Caco-2 (cell line): ENCODE measurements around the gene ATP10B. TPM values are rescaled to one million over a fixed set of nuclear protein-coding genes. Genes with fewer than 3 reads are reported as not detected.
A peak's percentile ranks its signal among the peaks of the same experiment; 100 is the strongest.

ENCODE experiments used
- BruUV-seq: library from RNA; stranded (reverse); fragments of 400-500 nt; replicated peaks from 2 replicates; lab custom pipeline; 2021; lab: Mats Ljungman, UMichigan
- CTCF ChIA-PET: fragments of 300-600 bp; sonication (Branson Sonifier 250); formaldehyde crosslinking; loops from one replicate; lab custom pipeline; 2022; ENCODE audit warnings: antibody characterized with exemption; lab: Charles Lee
- POLR2A ChIA-PET: fragments of 300-600 bp; sonication (Branson Sonifier 250); formaldehyde crosslinking; loops from one replicate; lab custom pipeline; 2022; ENCODE audit warnings: antibody characterized with exemption; lab: Charles Lee
- DNase-seq, 2 experiments: peaks; one replicate each; pipeline versions ENCODE4 v3.0.0 to v3.0.0-alpha.2; 2020 to 2022
- H3K27me3 ChIP-seq: replicated peaks from 2 replicates; pipeline ENCODE4 v1.6.0; 2011; ENCODE audit warnings: low read length; ENCODE audit not compliant: control insufficient read depth, insufficient read depth
- H3K36me3 ChIP-seq: 2 replicates; pipeline ENCODE4 v1.5.1; 2011; ENCODE audit warnings: low read length; ENCODE audit not compliant: control insufficient read depth, insufficient read depth
- H3K4me1 ChIP-seq: fragments of 250-450 bp; sonication (Bioruptor Pico); 2 replicates; pipeline ENCODE4 v1.5.1; 2020; ENCODE audit warnings: mild to moderate bottlenecking
- H3K4me3 ChIP-seq: 2 replicates; pipeline ENCODE4 v1.5.1; 2011; ENCODE audit warnings: low read depth, mild to moderate bottlenecking, control low read depth, low read length
- H3K9me3 ChIP-seq: fragments of 250-450 bp; sonication (Bioruptor Pico); 2 replicates; pipeline ENCODE4 v1.5.1; 2020; ENCODE audit warnings: mild to moderate bottlenecking, moderate library complexity
- H3K27ac Mint-ChIP-seq: one replicate; pipeline ENCODE4 v1.8.0; 2022; ENCODE audit warnings: mixed read lengths; ENCODE audit not compliant: unreplicated experiment
- H3K27me3 Mint-ChIP-seq: one replicate; pipeline ENCODE4 v1.8.0; 2022; ENCODE audit warnings: mixed read lengths; ENCODE audit not compliant: insufficient read depth, unreplicated experiment
- H3K36me3 Mint-ChIP-seq: one replicate; pipeline ENCODE4 v1.8.0; 2022; ENCODE audit warnings: mild to moderate bottlenecking, mixed read lengths; ENCODE audit not compliant: insufficient read depth, unreplicated experiment
- H3K4me1 Mint-ChIP-seq: one replicate; pipeline ENCODE4 v1.8.0; 2022; ENCODE audit warnings: low read depth, mixed read lengths; ENCODE audit not compliant: unreplicated experiment
- H3K4me3 Mint-ChIP-seq: one replicate; pipeline ENCODE4 v1.8.0; 2022; ENCODE audit warnings: mild to moderate bottlenecking, moderate library complexity, mixed read lengths; ENCODE audit not compliant: unreplicated experiment
- H3K9me3 Mint-ChIP-seq: one replicate; pipeline ENCODE4 v1.8.0; 2022; ENCODE audit warnings: mixed read lengths; ENCODE audit not compliant: unreplicated experiment
- intact Hi-C: fragments of 100-400 bp; cut with micrococcal nuclease; formaldehyde crosslinking; loops from one replicate; pipeline ENCODE4 v1.10.0; 2022; ENCODE audit not compliant: unreplicated experiment
- total RNA-seq: library from RNA; stranded (reverse); gene quantifications from 2 replicates; pipeline ENCODE4 v1.2.3, GENCODE V29; 2022
- TF ChIP-seq, protein P1 (sequence below), 2 experiments: fragments of 200-600 bp in 1 of 2; IDR thresholded peaks; 1 replicate in 1 of 2; 2 replicates in 1 of 2; pipeline versions ENCODE4 v1.5.1 to v1.8.0; 2011 to 2022; ENCODE audit warnings: antibody characterized with exemption in 1 of 2, control low read depth in 1 of 2, inconsistent platforms in 1 of 2, low read depth in 1 of 2, low read length in 1 of 2, mild to moderate bottlenecking in 1 of 2, moderate library complexity in 1 of 2; ENCODE audit not compliant: insufficient read depth in 1 of 2, severe bottlenecking in 1 of 2, unreplicated experiment in 1 of 2

The ATP10B gene
- total RNA-seq, 1 experiment from 2014 or later, result 0.43 TPM

DNA sequence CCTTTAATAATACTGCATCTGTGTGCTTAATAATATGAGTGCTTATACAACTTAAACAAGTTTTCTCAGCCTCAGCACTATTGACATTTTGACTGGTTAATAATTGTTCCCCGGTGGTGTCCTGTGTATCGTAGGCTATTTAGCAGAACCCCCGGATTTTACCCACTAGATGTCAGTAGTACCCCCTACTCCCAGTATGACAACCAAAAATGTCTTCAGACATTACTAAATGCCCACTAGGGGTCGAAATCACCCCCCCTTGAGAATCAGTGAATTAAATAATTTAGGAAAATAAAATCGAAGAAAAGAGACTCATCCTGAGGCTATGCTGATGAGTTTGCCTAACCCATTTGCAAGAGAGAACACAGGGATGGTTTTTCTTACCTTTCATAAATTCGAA is 166.3 kb downstream of the ATP10B start:
- Mint-ChIP-seq H3K4me1 (peaks cover 8% of the 10 kb centered on the region), H3K4me3 (no peak overlapping the region), H3K27me3 (no peaks in the 10 kb centered on the region), H3K36me3 (no peaks in the 10 kb centered on the region), H3K27ac (no peak overlapping the region), H3K9me3 (no peaks in the 10 kb centered on the region)
- no TSS peak for BruUV-seq
- intact Hi-C loops, result loop anchor here (1.0 to 10.0 kb wide), 5 partner anchors 102 to 539 kb away; no protein-coding TSS in a partner anchor
- Histone ChIP-seq H3K4me3 (no peak overlapping the region), H3K4me1 (no peaks in the 10 kb centered on the region), H3K9me3 (no peaks in the 10 kb centered on the region), H3K36me3 (no peaks in the 10 kb centered on the region), H3K27me3 (no peaks in the 10 kb centered on the region)
- DNase-seq, result peak in 1 of 2 experiments; percentile 66
- TF ChIP-seq, protein P1, sequence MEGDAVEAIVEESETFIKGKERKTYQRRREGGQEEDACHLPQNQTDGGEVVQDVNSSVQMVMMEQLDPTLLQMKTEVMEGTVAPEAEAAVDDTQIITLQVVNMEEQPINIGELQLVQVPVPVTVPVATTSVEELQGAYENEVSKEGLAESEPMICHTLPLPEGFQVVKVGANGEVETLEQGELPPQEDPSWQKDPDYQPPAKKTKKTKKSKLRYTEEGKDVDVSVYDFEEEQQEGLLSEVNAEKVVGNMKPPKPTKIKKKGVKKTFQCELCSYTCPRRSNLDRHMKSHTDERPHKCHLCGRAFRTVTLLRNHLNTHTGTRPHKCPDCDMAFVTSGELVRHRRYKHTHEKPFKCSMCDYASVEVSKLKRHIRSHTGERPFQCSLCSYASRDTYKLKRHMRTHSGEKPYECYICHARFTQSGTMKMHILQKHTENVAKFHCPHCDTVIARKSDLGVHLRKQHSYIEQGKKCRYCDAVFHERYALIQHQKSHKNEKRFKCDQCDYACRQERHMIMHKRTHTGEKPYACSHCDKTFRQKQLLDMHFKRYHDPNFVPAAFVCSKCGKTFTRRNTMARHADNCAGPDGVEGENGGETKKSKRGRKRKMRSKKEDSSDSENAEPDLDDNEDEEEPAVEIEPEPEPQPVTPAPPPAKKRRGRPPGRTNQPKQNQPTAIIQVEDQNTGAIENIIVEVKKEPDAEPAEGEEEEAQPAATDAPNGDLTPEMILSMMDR (IDR thresholded peaks at IDR 0.05; ENCODE audit: insufficient read depth in 1 of 2, low read depth in 1 of 2, low read length in 1 of 2, severe bottlenecking in 1 of 2, unreplicated experiment in 1 of 2), result peak; percentile 76 to 79
- POLR2A ChIA-PET, result no interaction called here
- CTCF ChIA-PET, result no interaction called here

DNA sequence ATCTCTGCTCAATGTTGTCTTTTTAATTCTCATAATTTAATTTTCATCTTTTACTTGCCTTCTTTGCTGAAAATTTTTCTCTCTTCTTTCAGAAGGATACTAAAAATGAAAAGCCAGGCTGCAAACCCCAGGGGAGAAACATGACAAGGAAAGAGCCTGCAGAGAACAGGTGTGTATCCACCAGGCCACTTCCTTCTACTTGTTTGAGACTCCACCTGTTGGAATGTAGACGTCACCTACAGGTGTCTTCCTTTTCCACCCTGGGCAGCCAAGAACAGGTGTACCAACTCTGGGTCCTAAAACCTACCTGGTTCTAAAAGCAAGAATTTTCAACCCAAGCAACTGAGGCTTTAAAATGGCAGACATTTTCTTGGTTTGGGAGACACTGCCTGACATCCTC is 166.8 kb downstream of the ATP10B start:
- peaks cover 8% of the 10 kb centered on the region for H3K4me1 Mint-ChIP-seq
- H3K9me3 Mint-ChIP-seq, result no peaks in the 10 kb centered on the region
- H3K4me3 Mint-ChIP-seq, result no peak overlapping the region
- H3K36me3 Mint-ChIP-seq, result no peaks in the 10 kb centered on the region
- CTCF ChIA-PET, result no interaction called here
- POLR2A ChIA-PET, result no interaction called here
- no peaks in the 10 kb centered on the region for H3K36me3 ChIP-seq
- no peak overlapping the region for H3K27ac Mint-ChIP-seq
- peak in 1 of 2 experiments; percentile 29 for DNase-seq
- TF ChIP-seq, protein P1 (IDR thresholded peaks at IDR 0.05; ENCODE audit: insufficient read depth in 1 of 2, low read depth in 1 of 2, low read length in 1 of 2, severe bottlenecking in 1 of 2, unreplicated experiment in 1 of 2), result no peak
- no peaks in the 10 kb centered on the region for H3K9me3 ChIP-seq
- no peaks in the 10 kb centered on the region for H3K4me1 ChIP-seq
- H3K27me3 Mint-ChIP-seq, result no peaks in the 10 kb centered on the region
- intact Hi-C loops, result loop anchor here (1.0 to 10.0 kb wide), 5 partner anchors 102 to 540 kb away; no protein-coding TSS in a partner anchor
- H3K4me3 ChIP-seq, result no peak overlapping the region
- BruUV-seq, result no TSS peak
- H3K27me3 ChIP-seq, result no peaks in the 10 kb centered on the region

DNA sequence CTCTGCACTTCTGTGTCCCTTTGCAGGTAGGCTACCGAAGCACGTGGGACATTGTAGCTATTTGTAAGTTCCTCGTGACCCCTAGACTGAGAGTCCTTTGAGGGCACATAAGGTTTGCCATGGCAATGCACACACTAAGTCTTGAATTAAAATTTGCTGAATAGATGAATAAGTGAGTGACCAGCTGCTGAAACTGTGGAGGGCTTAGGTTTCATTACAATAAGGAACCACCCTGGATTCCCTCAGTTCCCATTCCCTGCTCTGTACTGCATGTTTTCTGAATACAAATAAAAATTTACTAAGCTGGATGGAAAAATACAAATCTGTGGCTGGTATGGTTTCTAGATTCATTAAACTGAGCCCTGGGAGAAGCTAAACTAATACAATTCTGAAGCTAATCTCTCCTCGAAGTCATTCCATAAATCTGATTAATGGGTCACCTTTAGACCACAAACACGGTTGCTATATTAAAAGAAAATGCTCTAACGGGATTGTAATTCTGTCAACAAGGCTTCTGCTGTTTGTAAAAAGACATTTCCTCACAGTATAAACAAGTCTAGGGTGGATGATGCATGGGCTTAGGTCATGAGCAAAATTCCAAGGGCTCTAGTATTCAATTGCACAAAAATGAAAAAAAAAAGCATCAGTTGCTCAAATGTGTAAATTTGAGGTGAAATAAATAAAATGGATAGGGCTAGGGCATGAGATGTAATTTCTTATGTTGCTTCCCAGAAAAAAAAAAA is 172.3 kb downstream of the ATP10B start:
- intact Hi-C loops, result loop anchor here (10.0 kb wide), 1 partner anchor 545 kb away; no protein-coding TSS in a partner anchor
- Mint-ChIP-seq H3K9me3 (no peaks in the 10 kb centered on the region), H3K27ac (no peak overlapping the region), H3K36me3 (no peaks in the 10 kb centered on the region), H3K4me1 (no peaks in the 10 kb centered on the region), H3K27me3 (no peaks in the 10 kb centered on the region), H3K4me3 (no peak overlapping the region)
- Histone ChIP-seq H3K4me3 (no peak overlapping the region), H3K27me3 (no peaks in the 10 kb centered on the region), H3K9me3 (no peaks in the 10 kb centered on the region), H3K4me1 (no peaks in the 10 kb centered on the region), H3K36me3 (no peaks in the 10 kb centered on the region)
- TF ChIP-seq, protein P1 (IDR thresholded peaks at IDR 0.05; ENCODE audit: insufficient read depth in 1 of 2, low read depth in 1 of 2, low read length in 1 of 2, severe bottlenecking in 1 of 2, unreplicated experiment in 1 of 2), result no peak
- no peak for DNase-seq
- no TSS peak for BruUV-seq
- CTCF ChIA-PET, result interaction anchor here (0.6 kb wide), 1 partner anchor 9 kb away, joined by 3 read pairs; no protein-coding TSS in a partner anchor
- POLR2A ChIA-PET, result no interaction called here
